Astrocyte (in vitro differentiated cells and primary cell): ENCODE results near the gene PRPF40B. TPM values are rescaled to one million over a fixed set of nuclear protein-coding genes. Genes with fewer than 3 reads are reported as not detected.

Experiments used
- DNase-seq: peaks from one replicate; pipeline ENCODE4 v3.0.0-alpha.2; 2010; ENCODE audit warnings: low read depth
- FAIRE-seq: peaks from 2 replicates; lab custom pipeline; 2011; peaks lifted over from hg19 to GRCh38; lab: Jason Lieb, UNC
- H2AFZ ChIP-seq: 2 replicates; pipeline ENCODE4 v1.6.0; 2012; ENCODE audit warnings: low read depth, low read length, inconsistent platforms
- H3K27ac ChIP-seq: 2 replicates; pipeline ENCODE4 v1.5.1; 2011; ENCODE audit warnings: low read depth, low read length, inconsistent platforms
- H3K27me3 ChIP-seq: 2 replicates; pipeline ENCODE4 v1.6.0; 2011; ENCODE audit warnings: low read length, inconsistent platforms; ENCODE audit not compliant: insufficient read depth
- H3K36me3 ChIP-seq: 2 replicates; pipeline ENCODE4 v1.5.1; 2011; ENCODE audit warnings: low read length, inconsistent platforms; ENCODE audit not compliant: insufficient read depth
- H3K4me1 ChIP-seq: 2 replicates; pipeline ENCODE4 v1.5.1; 2011; ENCODE audit warnings: low read length, inconsistent platforms; ENCODE audit not compliant: insufficient read depth
- H3K4me2 ChIP-seq: 2 replicates; pipeline ENCODE4 v1.6.0; 2012; ENCODE audit warnings: low read length, inconsistent platforms
- H3K4me3 ChIP-seq: 2 replicates; pipeline ENCODE4 v1.5.1; 2011; ENCODE audit warnings: low read depth, mild to moderate bottlenecking, low read length, inconsistent platforms; ENCODE audit not compliant: insufficient read depth
- H3K79me2 ChIP-seq: 2 replicates; pipeline ENCODE4 v1.6.0; 2012; ENCODE audit warnings: mild to moderate bottlenecking, low read length, inconsistent platforms; ENCODE audit not compliant: insufficient read depth
- H3K9ac ChIP-seq: 2 replicates; pipeline ENCODE4 v1.6.0; 2012; ENCODE audit warnings: mild to moderate bottlenecking, low read length, inconsistent platforms
- H3K9me3 ChIP-seq: 2 replicates; pipeline ENCODE4 v1.5.1; 2012; ENCODE audit warnings: low read depth, mild to moderate bottlenecking, low read length, inconsistent platforms; ENCODE audit not compliant: insufficient read depth
- H4K20me1 ChIP-seq: 2 replicates; pipeline ENCODE4 v1.6.0; 2012; ENCODE audit warnings: low read length, inconsistent platforms; ENCODE audit not compliant: insufficient read depth
- H3K27ac Mint-ChIP-seq: one replicate; pipeline ENCODE4 v1.8.0; 2021; ENCODE audit warnings: mild to moderate bottlenecking, mixed read lengths; ENCODE audit not compliant: unreplicated experiment
- H3K27me3 Mint-ChIP-seq: one replicate; pipeline ENCODE4 v1.8.0; 2021; ENCODE audit warnings: low read depth, mixed read lengths; ENCODE audit not compliant: unreplicated experiment
- H3K36me3 Mint-ChIP-seq: one replicate; pipeline ENCODE4 v1.8.0; 2021; ENCODE audit warnings: low read depth, mixed read lengths; ENCODE audit not compliant: unreplicated experiment
- H3K4me1 Mint-ChIP-seq: one replicate; pipeline ENCODE4 v1.8.0; 2021; ENCODE audit warnings: low read depth, mixed read lengths; ENCODE audit not compliant: unreplicated experiment
- H3K4me3 Mint-ChIP-seq: one replicate; pipeline ENCODE4 v1.8.0; 2021; ENCODE audit warnings: mild to moderate bottlenecking, moderate library complexity, mixed read lengths; ENCODE audit not compliant: unreplicated experiment
- H3K9me3 Mint-ChIP-seq: one replicate; pipeline ENCODE4 v1.8.0; 2021; ENCODE audit warnings: mild to moderate bottlenecking, mixed read lengths; ENCODE audit not compliant: unreplicated experiment
- EZH2 ChIP-seq: IDR thresholded peaks from 2 replicates; pipeline ENCODE4 v1.6.1; 2012; ENCODE audit warnings: mild to moderate bottlenecking, low read length, inconsistent platforms; ENCODE audit not compliant: insufficient read depth
- total RNA-seq: library from RNA; stranded (reverse); gene quantifications from 2 replicates; pipeline ENCODE4 v1.2.1, GENCODE V29; 2021
- TF ChIP-seq, protein P1 (sequence below): IDR thresholded peaks from 2 replicates; pipeline ENCODE4 v1.5.1; 2011; ENCODE audit warnings: low read depth, mild to moderate bottlenecking, inconsistent platforms, low read length, moderate library complexity; ENCODE audit not compliant: insufficient read depth

Gene PRPF40B
- total RNA-seq, 1 donor from 2014 or later = 10.1 TPM

DNA sequence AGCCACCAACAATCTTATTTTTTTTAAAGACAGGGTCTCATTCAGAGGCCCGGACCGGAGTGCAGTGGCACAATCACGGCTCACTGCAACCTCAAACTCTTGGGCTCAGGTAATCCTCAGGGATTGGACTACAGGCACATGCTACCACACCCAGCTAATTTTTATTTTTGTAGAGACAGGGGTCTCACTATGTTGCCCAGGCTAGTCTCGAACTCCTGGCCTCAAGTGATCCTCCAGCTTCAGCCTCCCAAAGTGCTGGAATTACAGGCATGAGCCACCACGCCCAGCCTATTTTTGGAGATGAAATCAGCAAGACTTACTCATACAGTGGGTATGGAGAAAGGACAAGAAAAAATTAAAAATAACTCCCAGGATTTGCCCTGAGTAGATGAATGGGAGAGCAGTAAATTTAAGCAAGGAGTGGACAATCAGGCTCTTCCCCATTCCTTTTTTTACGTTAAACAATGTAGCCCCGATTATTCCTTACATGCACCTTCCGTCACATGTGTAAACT, 70.6 kb downstream of the PRPF40B start:
- FAIRE-seq (no peak), DNase-seq (no peak)
- no peaks in the 10 kb centered on the region for H3K27me3 ChIP-seq
- H3K36me3 Mint-ChIP-seq = peaks cover 4% of the 10 kb centered on the region
- H4K20me1 ChIP-seq = peaks cover 76% of the 10 kb centered on the region
- no peaks in the 10 kb centered on the region for H3K27me3 Mint-ChIP-seq
- no peak overlapping the region for H3K4me3 Mint-ChIP-seq
- H3K4me1 ChIP-seq = peaks cover 11% of the 10 kb centered on the region
- peaks cover 32% of the 10 kb centered on the region for H3K4me1 Mint-ChIP-seq
- H3K4me2 ChIP-seq = peak overlapping the region; percentile 42
- no peaks in the 10 kb centered on the region for H3K36me3 ChIP-seq
- no peak overlapping the region for H3K27ac ChIP-seq
- no peak overlapping the region for H3K9ac ChIP-seq
- H3K4me3 ChIP-seq = no peak overlapping the region
- no peak for TF ChIP-seq EZH2
- TF ChIP-seq, protein P1, sequence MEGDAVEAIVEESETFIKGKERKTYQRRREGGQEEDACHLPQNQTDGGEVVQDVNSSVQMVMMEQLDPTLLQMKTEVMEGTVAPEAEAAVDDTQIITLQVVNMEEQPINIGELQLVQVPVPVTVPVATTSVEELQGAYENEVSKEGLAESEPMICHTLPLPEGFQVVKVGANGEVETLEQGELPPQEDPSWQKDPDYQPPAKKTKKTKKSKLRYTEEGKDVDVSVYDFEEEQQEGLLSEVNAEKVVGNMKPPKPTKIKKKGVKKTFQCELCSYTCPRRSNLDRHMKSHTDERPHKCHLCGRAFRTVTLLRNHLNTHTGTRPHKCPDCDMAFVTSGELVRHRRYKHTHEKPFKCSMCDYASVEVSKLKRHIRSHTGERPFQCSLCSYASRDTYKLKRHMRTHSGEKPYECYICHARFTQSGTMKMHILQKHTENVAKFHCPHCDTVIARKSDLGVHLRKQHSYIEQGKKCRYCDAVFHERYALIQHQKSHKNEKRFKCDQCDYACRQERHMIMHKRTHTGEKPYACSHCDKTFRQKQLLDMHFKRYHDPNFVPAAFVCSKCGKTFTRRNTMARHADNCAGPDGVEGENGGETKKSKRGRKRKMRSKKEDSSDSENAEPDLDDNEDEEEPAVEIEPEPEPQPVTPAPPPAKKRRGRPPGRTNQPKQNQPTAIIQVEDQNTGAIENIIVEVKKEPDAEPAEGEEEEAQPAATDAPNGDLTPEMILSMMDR = no peak
- peak overlapping the region; percentile 47 for H3K27ac Mint-ChIP-seq
- H2AFZ ChIP-seq = no peak overlapping the region
- H3K79me2 ChIP-seq = peaks cover 92% of the 10 kb centered on the region
- H3K9me3 ChIP-seq = no peaks in the 10 kb centered on the region
- H3K9me3 Mint-ChIP-seq = no peaks in the 10 kb centered on the region

Other genes with a start within 250 kb of the PRPF40B start
- 0.14 TPM in 1 of 2 replicates, not detected in the other for gene KCNH3, start 84.5 kb upstream of the PRPF40B start, total RNA-seq
- gene MCRS1, start 55.4 kb upstream of the PRPF40B start, total RNA-seq = 41.3 and 45.2 TPM in 2 replicates
- gene FAM186B, start 17.9 kb upstream of the PRPF40B start, total RNA-seq = 0.57 and 0.60 TPM in 2 replicates
- 58.4 and 62.9 TPM in 2 replicates for gene FMNL3, start 83.8 kb downstream of the PRPF40B start, total RNA-seq
- 434 and 452 TPM in 2 replicates for gene TMBIM6, start 118.0 kb downstream of the PRPF40B start, total RNA-seq
- gene NCKAP5L, start 204.9 kb downstream of the PRPF40B start, total RNA-seq = 59.5 and 60.4 TPM in 2 replicates
- gene BCDIN3D, start 219.5 kb downstream of the PRPF40B start, total RNA-seq = 3.1 and 3.7 TPM in 2 replicates